Kidney (tissue), 14 donors: ENCODE data around the gene GRIP2. TPM values are rescaled to one million over a fixed set of nuclear protein-coding genes. Genes with fewer than 3 reads are reported as not detected.

Source experiments
- DNase-seq, 5 donors: peaks; one replicate each; pipeline ENCODE4 v3.0.0-alpha.2; 2013 to 2020
- FAIRE-seq: peaks from 2 replicates; lab custom pipeline; 2012; peaks lifted over from hg19 to GRCh38; lab: Jason Lieb, UNC
- H3K27ac ChIP-seq, 2 donors: one replicate each; pipeline ENCODE4 v1.7.0; 2013; ENCODE audit warnings: low read depth in 2 of 2, low read length in 2 of 2, inconsistent platforms in 1 of 2
- H3K27me3 ChIP-seq: one replicate; pipeline ENCODE4 v1.7.1; 2013; ENCODE audit warnings: low read length, inconsistent platforms; ENCODE audit not compliant: control insufficient read depth, insufficient read depth
- H3K36me3 ChIP-seq, 3 donors: one replicate each; pipeline versions ENCODE4 v1.7.0 to v1.7.1; 2013; ENCODE audit warnings: low read length in 3 of 3, control low read depth in 1 of 3, inconsistent platforms in 1 of 3; ENCODE audit not compliant: insufficient read depth in 3 of 3, control insufficient read depth in 2 of 3
- H3K4me1 ChIP-seq, 3 donors: one replicate each; pipeline versions ENCODE4 v1.7.0 to v1.7.1; 2013; ENCODE audit warnings: low read length in 3 of 3, inconsistent platforms in 1 of 3, low read depth in 1 of 3; ENCODE audit not compliant: control insufficient read depth in 2 of 3, insufficient read depth in 2 of 3
- H3K4me3 ChIP-seq, 3 donors: one replicate each; pipeline versions ENCODE4 v1.7.0 to v1.8.1; 2013; ENCODE audit warnings: low read length in 3 of 3, control low read depth in 1 of 3, inconsistent platforms in 1 of 3
- H3K9ac ChIP-seq, 3 donors: one replicate each; pipeline versions ENCODE4 v1.7.0 to v1.7.1; 2013; ENCODE audit warnings: low read length in 3 of 3, control low read depth in 1 of 3, inconsistent platforms in 1 of 3
- H3K9me3 ChIP-seq, 3 donors: one replicate each; pipeline versions ENCODE4 v1.7.0 to v1.7.1; 2013; ENCODE audit warnings: low read length in 3 of 3, control low read depth in 1 of 3, inconsistent platforms in 1 of 3; ENCODE audit not compliant: control insufficient read depth in 2 of 3, insufficient read depth in 1 of 3
- CTCF ChIP-seq: IDR thresholded peaks from 3 replicates; pipeline ENCODE4 v1.5.1; 2012; ENCODE audit warnings: mild to moderate bottlenecking, moderate library complexity, borderline replicate concordance; ENCODE audit not compliant: insufficient read depth; ENCODE audit errors: extremely low read depth
- intact Hi-C: fragments of 100-400 bp; cut with DNase I; formaldehyde crosslinking; loops from one replicate; pipeline ENCODE4 v1.11.1; 2022
- polyA plus RNA-seq: library from polyadenylated mRNA; stranded (reverse); fragments of 350-450 nt; fragmentation: Illumina TruSeq; extraction: RNeasy Lipid Tissue Mini Kit (QIAGEN cat#74804); gene quantifications from one replicate; pipeline ENCODE4 v1.2.3, GENCODE V29; 2014; ENCODE audit warnings: low read depth, low replicate concordance; ENCODE audit not compliant: insufficient read depth
- total RNA-seq: library from RNA; stranded (reverse); fragmentation: NEBNext Ultra II Directional; extraction: Animal tissue kit (Norgen Biotek cat#: 25700); gene quantifications from one replicate; pipeline ENCODE4 v1.2.1, GENCODE V29; 2021
- donor health status: control.
- donor health status: control.
- donor health status: control.
- donor health status: control.
- donor health status: control.
- donor health status: DM: yes; HTN: yes; CAD: no.
- donor health status: Normal renal cell carcinoma (clear cell type).

GRIP2 gene
- total and polyA plus RNA-seq, 2 donors from 2014 or later = 3.0 to 3.2 TPM

- no peak overlapping the region for H3K4me3 ChIP-seq
These were observed 48.5 kb downstream of the GRIP2 start for GRCh38 chr3:14491396-14492190.

GRCh38 chr3:14490831-14491230 lies 49.3 kb downstream of the GRIP2 start:
- no peak overlapping the region for H3K27ac ChIP-seq
- no peak for FAIRE-seq
- H3K4me3 ChIP-seq = no peak overlapping the region
- H3K27me3 ChIP-seq = no peaks in the 10 kb centered on the region
- no peaks in the 10 kb centered on the region for H3K9me3 ChIP-seq
- DNase-seq = peak in 1 of 5 donors; percentile 2
- H3K36me3 ChIP-seq = no peaks in the 10 kb centered on the region
- peaks cover 0 to 8% (median 0%) of the 10 kb centered on the region in 3 donors for H3K4me1 ChIP-seq
- no peak for TF ChIP-seq CTCF
- H3K9ac ChIP-seq = no peak overlapping the region
- intact Hi-C loops = no loop called here

More at GRCh38 chr3:14491396-14492190, 48.5 kb downstream of the GRIP2 start:
- H3K9ac ChIP-seq = no peak overlapping the region
- H3K9me3 ChIP-seq = no peaks in the 10 kb centered on the region
- H3K27ac ChIP-seq = no peak overlapping the region
- H3K36me3 ChIP-seq = no peaks in the 10 kb centered on the region
- intact Hi-C loops = no loop called here
- peaks cover 0 to 8% (median 0%) of the 10 kb centered on the region in 3 donors for H3K4me1 ChIP-seq
- peak in 1 of 5 donors; percentile 65 for DNase-seq
- H3K27me3 ChIP-seq = no peaks in the 10 kb centered on the region
- no peak for TF ChIP-seq CTCF
- no peak for FAIRE-seq

GRCh38 chr3:14490255-14490654 lies 49.9 kb downstream of the GRIP2 start:
- Histone ChIP-seq H3K36me3 (peaks cover 0 to 3% (median 0%) of the 10 kb centered on the region in 3 donors), H3K4me1 (peaks cover 0 to 8% (median 0%) of the 10 kb centered on the region in 3 donors), H3K9me3 (no peaks in the 10 kb centered on the region), H3K27ac (no peak overlapping the region), H3K9ac (no peak overlapping the region), H3K4me3 (no peak overlapping the region), H3K27me3 (no peaks in the 10 kb centered on the region)
- FAIRE-seq (no peak), DNase-seq (peak in 1 of 5 donors; percentile 43)
- intact Hi-C loops = no loop called here
- TF ChIP-seq CTCF = no peak
